Measurements from ENCODE around the gene TTC3.

The TTC3 gene

GRCh38 chr21:37062593-37062935, 10.5 kb upstream of the TTC3 start:
- no peak overlapping the region for H3K27ac ChIP-seq (ENCODE audit: low read length)

GRCh38 chr21:37063433-37063832, 9.6 kb upstream of the TTC3 start:
- Histone ChIP-seq H3K27ac (ENCODE audit: low read length) (no peak overlapping the region), H3K9ac (ENCODE audit: low read length) (no peak overlapping the region)

More at GRCh38 chr21:37062593-37062935, 10.5 kb upstream of the TTC3 start:
- Histone ChIP-seq H3K36me3 (replicated peaks; ENCODE audit: low read depth, low read length) (no peaks in the 10 kb centered on the region), H3K27me3 (ENCODE audit: low read depth, low read length) (no peaks in the 10 kb centered on the region), H3K79me2 (ENCODE audit: low read length) (no peaks in the 10 kb centered on the region), H3K4me1 (ENCODE audit: low read length) (no peaks in the 10 kb centered on the region), H3K9me3 (ENCODE audit: insufficient read depth, low read length) (no peaks in the 10 kb centered on the region), H2AFZ (ENCODE audit: low read depth, low read length) (no peak overlapping the region), H3K4me3 (ENCODE audit: low read length) (no peak overlapping the region), H3K9ac (ENCODE audit: low read length) (no peak overlapping the region), H3K4me2 (ENCODE audit: low read length) (no peak overlapping the region), H4K20me1 (ENCODE audit: insufficient read depth, low read length) (no peaks in the 10 kb centered on the region)
- TF ChIP-seq CTCF (IDR thresholded peaks at IDR 0.05; ENCODE audit: low read depth, low read length) (no peak), EZH2phosphoT487 (IDR thresholded peaks at IDR 0.05; ENCODE audit: low read depth) (no peak)

DNA sequence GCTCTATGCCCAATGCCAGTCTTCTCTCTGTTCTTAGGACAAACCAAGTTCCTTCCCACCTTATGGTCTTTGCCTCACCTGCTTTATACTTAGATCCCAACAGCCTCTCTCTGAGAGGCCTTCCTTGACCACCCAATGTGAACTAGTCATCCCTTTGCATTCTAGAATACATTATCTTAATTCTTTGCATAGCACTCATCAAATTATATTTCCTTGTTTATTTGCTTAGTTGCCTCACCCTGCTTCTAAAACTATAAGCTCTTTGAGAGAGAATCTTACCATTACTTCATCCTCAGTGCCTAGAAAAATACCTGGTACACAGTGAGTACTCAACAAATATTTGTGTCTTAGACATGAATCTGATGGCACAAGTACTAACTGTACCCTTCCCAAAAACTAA, 8.2 kb upstream of the TTC3 start:
- no peak overlapping the region for H3K9ac ChIP-seq (ENCODE audit: low read length)
- no peak overlapping the region for H3K4me2 ChIP-seq (ENCODE audit: low read length)
- H3K4me3 ChIP-seq (ENCODE audit: low read length): no peak overlapping the region
- H3K9me3 ChIP-seq (ENCODE audit: insufficient read depth, low read length): no peaks in the 10 kb centered on the region
- no peaks in the 10 kb centered on the region for H3K79me2 ChIP-seq (ENCODE audit: low read length)
- H3K36me3 ChIP-seq (replicated peaks; ENCODE audit: low read depth, low read length): peaks cover 3% of the 10 kb centered on the region
- no peak for TF ChIP-seq EZH2phosphoT487 (IDR thresholded peaks at IDR 0.05; ENCODE audit: low read depth)
- TF ChIP-seq CTCF (IDR thresholded peaks at IDR 0.05; ENCODE audit: low read depth, low read length): no peak
- no peaks in the 10 kb centered on the region for H4K20me1 ChIP-seq (ENCODE audit: insufficient read depth, low read length)
- no peaks in the 10 kb centered on the region for H3K27me3 ChIP-seq (ENCODE audit: low read depth, low read length)
- no peak overlapping the region for H2AFZ ChIP-seq (ENCODE audit: low read depth, low read length)
- H3K4me1 ChIP-seq (ENCODE audit: low read length): no peaks in the 10 kb centered on the region
- H3K27ac ChIP-seq (ENCODE audit: low read length): no peak overlapping the region

More at GRCh38 chr21:37063433-37063832, 9.6 kb upstream of the TTC3 start:
- no peak for TF ChIP-seq EZH2phosphoT487 (IDR thresholded peaks at IDR 0.05; ENCODE audit: low read depth)
- no peak for TF ChIP-seq CTCF (IDR thresholded peaks at IDR 0.05; ENCODE audit: low read depth, low read length)
- H3K9me3 ChIP-seq (ENCODE audit: insufficient read depth, low read length): no peaks in the 10 kb centered on the region
- no peaks in the 10 kb centered on the region for H3K79me2 ChIP-seq (ENCODE audit: low read length)
- H2AFZ ChIP-seq (ENCODE audit: low read depth, low read length): no peak overlapping the region
- no peaks in the 10 kb centered on the region for H3K27me3 ChIP-seq (ENCODE audit: low read depth, low read length)
- no peaks in the 10 kb centered on the region for H3K4me1 ChIP-seq (ENCODE audit: low read length)
- no peaks in the 10 kb centered on the region for H4K20me1 ChIP-seq (ENCODE audit: insufficient read depth, low read length)
- H3K4me2 ChIP-seq (ENCODE audit: low read length): no peak overlapping the region
- H3K36me3 ChIP-seq (replicated peaks; ENCODE audit: low read depth, low read length): no peaks in the 10 kb centered on the region
- H3K4me3 ChIP-seq (ENCODE audit: low read length): no peak overlapping the region

DNA sequence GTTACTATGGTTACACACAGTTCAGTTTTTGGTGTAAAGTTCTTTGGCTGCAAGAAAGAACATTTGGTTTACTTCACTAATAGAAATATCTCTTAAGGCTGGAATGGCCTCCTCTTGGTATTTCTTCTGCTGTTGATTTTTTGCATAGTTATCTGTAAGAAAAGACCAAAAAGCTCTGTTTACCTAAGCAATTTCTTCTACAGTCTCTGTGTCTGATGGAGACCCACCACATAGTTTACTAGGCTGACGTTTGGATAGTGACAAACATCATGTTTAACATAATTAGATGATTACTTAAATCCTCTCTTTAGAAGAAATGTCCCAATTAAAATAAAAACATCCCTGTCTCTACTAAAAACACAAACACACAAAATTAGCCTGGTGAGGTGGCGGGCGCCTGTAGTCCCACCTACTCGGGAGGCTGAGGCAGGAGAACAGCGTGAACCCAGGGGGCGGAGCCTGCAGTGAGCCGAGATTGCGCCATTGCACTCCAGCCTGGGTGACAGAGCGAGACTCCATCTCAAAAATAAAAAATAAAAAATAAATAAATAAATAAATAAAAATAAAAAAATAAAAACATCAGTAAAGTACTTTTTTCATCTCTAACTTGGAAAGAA, 7.4 kb upstream of the TTC3 start:
- H3K4me3 ChIP-seq (ENCODE audit: low read length): no peak overlapping the region
- no peaks in the 10 kb centered on the region for H4K20me1 ChIP-seq (ENCODE audit: insufficient read depth, low read length)
- no peaks in the 10 kb centered on the region for H3K4me1 ChIP-seq (ENCODE audit: low read length)
- H3K27ac ChIP-seq (ENCODE audit: low read length): no peak overlapping the region
- H3K27me3 ChIP-seq (ENCODE audit: low read depth, low read length): no peaks in the 10 kb centered on the region
- H2AFZ ChIP-seq (ENCODE audit: low read depth, low read length): no peak overlapping the region
- peaks cover 9% of the 10 kb centered on the region for H3K36me3 ChIP-seq (replicated peaks; ENCODE audit: low read depth, low read length)
- H3K9ac ChIP-seq (ENCODE audit: low read length): no peak overlapping the region
- no peak for TF ChIP-seq CTCF (IDR thresholded peaks at IDR 0.05; ENCODE audit: low read depth, low read length)
- no peak for TF ChIP-seq EZH2phosphoT487 (IDR thresholded peaks at IDR 0.05; ENCODE audit: low read depth)
- no peak overlapping the region for H3K4me2 ChIP-seq (ENCODE audit: low read length)
- H3K9me3 ChIP-seq (ENCODE audit: insufficient read depth, low read length): no peaks in the 10 kb centered on the region
- no peaks in the 10 kb centered on the region for H3K79me2 ChIP-seq (ENCODE audit: low read length)
